LoVo (cell line): Measurements from ENCODE around the gene PDGFC.
"Not testable (repeated sequence)": the region's sequence is repeated elsewhere in the genome, so short reads cannot be mapped to it uniquely, and the experiment has no call there.

Source experiments
- DNase-seq: peaks from one replicate; pipeline ENCODE4 v3.0.0-alpha.2; 2016; ENCODE audit warnings: low spot score

PDGFC gene

GRCh38 chr4:156901871-156902270 lies 69.7 kb downstream of the PDGFC start:
- no peak for DNase-seq

- DNase-seq = peak; percentile 4
Measured at GRCh38 chr4:156898373-156899117, 73.1 kb downstream of the PDGFC start.

- no peak for DNase-seq
Measured at GRCh38 chr4:156896527-156896926, 75.1 kb downstream of the PDGFC start.

- DNase-seq = no peak
Measured at GRCh38 chr4:156894234-156894633, 77.4 kb downstream of the PDGFC start.

GRCh38 chr4:156892805-156893204 lies 78.8 kb downstream of the PDGFC start:
- no peak for DNase-seq

GRCh38 chr4:156889616-156890594 lies 81.7 kb downstream of the PDGFC start:
- DNase-seq = no peak

GRCh38 chr4:156888762-156889161 lies 82.8 kb downstream of the PDGFC start:
- DNase-seq = no peak

- DNase-seq = no peak
Measured at GRCh38 chr4:156886481-156886880, 85.1 kb downstream of the PDGFC start.

- DNase-seq = no peak
Measured at GRCh38 chr4:156885374-156885773, 86.2 kb downstream of the PDGFC start.

GRCh38 chr4:156884183-156884582 lies 87.4 kb downstream of the PDGFC start:
- no peak for DNase-seq

GRCh38 chr4:156875704-156876103 lies 95.9 kb downstream of the PDGFC start:
- DNase-seq = no peak

GRCh38 chr4:156875055-156875454 lies 96.5 kb downstream of the PDGFC start:
- DNase-seq = no peak

- no peak for DNase-seq
Measured at GRCh38 chr4:156873799-156874198, 97.8 kb downstream of the PDGFC start.

GRCh38 chr4:156870861-156871260 lies 100.7 kb downstream of the PDGFC start:
- no peak for DNase-seq

- DNase-seq = no peak
Measured at GRCh38 chr4:156870131-156870530, 101.5 kb downstream of the PDGFC start.

- not testable (repeated sequence) for DNase-seq
Measured at GRCh38 chr4:156866088-156866487, 105.5 kb downstream of the PDGFC start.

GRCh38 chr4:156865451-156865850 lies 106.1 kb downstream of the PDGFC start:
- no peak for DNase-seq

GRCh38 chr4:156858071-156858470 lies 113.5 kb downstream of the PDGFC start:
- DNase-seq = no peak

- no peak for DNase-seq
Measured at GRCh38 chr4:156838761-156839160, 132.8 kb downstream of the PDGFC start.

- no peak for DNase-seq
Measured at GRCh38 chr4:156837625-156838345, 133.8 kb downstream of the PDGFC start.

- DNase-seq = no peak
Measured at GRCh38 chr4:156832886-156833285, 138.7 kb downstream of the PDGFC start.

- no peak for DNase-seq
Measured at GRCh38 chr4:156830351-156830750, 141.2 kb downstream of the PDGFC start.
